Measurements from ENCODE around the gene VGLL4.

The VGLL4 gene

GRCh38 chr3:11651900-11652299 lies 8.2 kb upstream of the VGLL4 start:
- peak; percentile 83 for DNase-seq

- peak; percentile 12 for DNase-seq
Observed at GRCh38 chr3:11651477-11651876, 7.8 kb upstream of the VGLL4 start.

- DNase-seq = no peak
Observed at GRCh38 chr3:11650391-11650790, 6.7 kb upstream of the VGLL4 start.

- DNase-seq = no peak
Observed at GRCh38 chr3:11648735-11649134, 5.0 kb upstream of the VGLL4 start.

- no peak for DNase-seq
Observed at GRCh38 chr3:11643201-11643603, 513 bp downstream of the VGLL4 start.

- DNase-seq = peak; percentile 90
Observed at GRCh38 chr3:11642431-11643191, 1.1 kb downstream of the VGLL4 start.

GRCh38 chr3:11641683-11642430 lies 1.9 kb downstream of the VGLL4 start:
- DNase-seq = peak; percentile 83

- no peak for DNase-seq
Observed at GRCh38 chr3:11641316-11641682, 2.4 kb downstream of the VGLL4 start.

GRCh38 chr3:11640009-11640673 lies 3.6 kb downstream of the VGLL4 start:
- DNase-seq = no peak

GRCh38 chr3:11638495-11639358 lies 5.0 kb downstream of the VGLL4 start:
- peak; percentile 89 for DNase-seq

- peak; percentile 73 for DNase-seq
Observed at GRCh38 chr3:11637901-11638458, 5.7 kb downstream of the VGLL4 start.

- no peak for DNase-seq
Observed at GRCh38 chr3:11636394-11636770, 7.3 kb downstream of the VGLL4 start.

GRCh38 chr3:11635680-11636393 lies 7.9 kb downstream of the VGLL4 start:
- DNase-seq = no peak

- DNase-seq = no peak
Observed at GRCh38 chr3:11634974-11635612, 8.6 kb downstream of the VGLL4 start.

- no peak for DNase-seq
Observed at GRCh38 chr3:11634081-11634635, 9.6 kb downstream of the VGLL4 start.

GRCh38 chr3:11632966-11633365 lies 10.7 kb downstream of the VGLL4 start:
- no peak for DNase-seq

GRCh38 chr3:11632564-11632963 lies 11.2 kb downstream of the VGLL4 start:
- no peak for DNase-seq

GRCh38 chr3:11631820-11632219 lies 11.9 kb downstream of the VGLL4 start:
- DNase-seq = no peak

- DNase-seq = no peak
Observed at GRCh38 chr3:11629716-11630115, 14.0 kb downstream of the VGLL4 start.

- DNase-seq = no peak
Observed at GRCh38 chr3:11627612-11628011, 16.1 kb downstream of the VGLL4 start.

- DNase-seq = no peak
Observed at GRCh38 chr3:11626084-11626463, 17.6 kb downstream of the VGLL4 start.

Data from eye (tissue), 1 donor.